ENCODE data around the gene ABCC6.

The ABCC6 gene

DNA sequence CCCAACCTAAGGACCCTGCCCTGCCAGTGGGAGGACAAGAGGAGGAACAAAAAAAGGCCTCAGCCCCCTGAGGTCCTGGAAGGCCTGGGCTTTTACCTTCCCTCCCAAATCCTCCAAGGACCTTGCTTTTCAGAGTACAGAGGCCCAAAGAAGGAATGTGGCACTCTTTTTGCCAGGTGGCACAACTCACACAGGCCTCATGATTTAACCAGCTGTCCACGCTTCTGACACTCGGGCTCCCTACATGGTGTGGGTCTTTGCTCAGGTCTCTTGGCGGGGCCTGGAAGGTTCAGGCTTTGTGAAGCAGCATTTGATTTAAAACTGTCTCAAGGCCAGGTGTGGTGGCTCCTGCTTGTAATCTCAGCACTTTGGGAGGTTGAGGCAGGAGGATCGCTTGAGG, 120.6 kb downstream of the ABCC6 start:
- no peaks in the 10 kb centered on the region for H3K27me3 Mint-ChIP-seq

DNA sequence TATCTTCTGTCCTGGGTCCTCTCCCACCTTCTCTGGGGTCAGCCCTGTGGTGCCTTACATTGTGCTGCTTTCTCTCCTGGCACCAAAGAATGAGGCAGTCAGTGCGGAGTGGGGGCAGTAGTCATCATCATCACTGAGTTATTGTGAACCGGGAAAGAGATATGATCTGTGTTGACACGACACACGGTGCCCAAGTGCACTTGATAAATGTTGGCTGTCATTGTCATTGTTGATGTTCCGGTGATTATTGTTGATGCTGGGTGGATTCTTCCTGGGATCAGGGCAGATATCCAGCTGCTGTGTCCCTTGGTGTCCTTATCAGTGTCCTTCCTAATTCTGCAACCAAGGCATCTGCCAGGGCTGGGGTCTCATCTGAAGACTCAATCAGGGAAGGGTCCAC, 121.7 kb downstream of the ABCC6 start:
- no peaks in the 10 kb centered on the region for H3K27me3 Mint-ChIP-seq
- H3K27ac Mint-ChIP-seq = peak overlapping the region; percentile 46
- H3K9me3 Mint-ChIP-seq = no peaks in the 10 kb centered on the region
- DNase-seq = no peak
- no peak overlapping the region for H3K4me3 Mint-ChIP-seq
- H3K36me3 Mint-ChIP-seq (ENCODE audit: low read depth) = peaks cover 49% of the 10 kb centered on the region
- H3K4me1 Mint-ChIP-seq = peaks cover 4% of the 10 kb centered on the region
- ATAC-seq = no peak

More for the DNA sequence above, 120.6 kb downstream of the ABCC6 start:
- Mint-ChIP-seq H3K4me3 (no peak overlapping the region), H3K9me3 (no peaks in the 10 kb centered on the region), H3K36me3 (ENCODE audit: low read depth) (peaks cover 50% of the 10 kb centered on the region), H3K4me1 (peaks cover 4% of the 10 kb centered on the region), H3K27ac (peak overlapping the region; percentile 68)
- ATAC-seq (no peak), DNase-seq (no peak)

DNA sequence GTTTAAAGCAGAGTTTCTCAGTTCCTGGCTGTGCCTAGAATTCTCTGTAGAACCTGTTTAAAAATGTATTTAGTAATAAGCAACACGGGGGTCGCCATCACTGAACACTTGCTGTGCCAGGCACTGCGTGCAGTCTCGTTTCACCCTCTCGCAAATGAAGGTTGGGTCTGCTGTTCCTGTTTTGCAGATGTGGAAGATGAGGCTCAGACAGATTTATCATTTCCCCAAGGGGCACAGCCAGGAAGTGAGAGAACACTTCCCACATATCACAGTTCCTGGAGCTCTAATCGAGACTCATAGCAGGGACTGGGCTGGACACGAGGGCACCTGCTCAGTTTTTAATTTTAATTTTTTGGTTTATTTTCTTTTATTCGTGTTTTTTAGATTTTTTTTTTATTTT, 122.7 kb downstream of the ABCC6 start:
- DNase-seq = no peak
- ATAC-seq = no peak
- Mint-ChIP-seq H3K4me1 (peaks cover 4% of the 10 kb centered on the region), H3K9me3 (no peaks in the 10 kb centered on the region), H3K4me3 (no peak overlapping the region), H3K27ac (no peak overlapping the region), H3K36me3 (ENCODE audit: low read depth) (peaks cover 44% of the 10 kb centered on the region), H3K27me3 (no peaks in the 10 kb centered on the region)

DNA sequence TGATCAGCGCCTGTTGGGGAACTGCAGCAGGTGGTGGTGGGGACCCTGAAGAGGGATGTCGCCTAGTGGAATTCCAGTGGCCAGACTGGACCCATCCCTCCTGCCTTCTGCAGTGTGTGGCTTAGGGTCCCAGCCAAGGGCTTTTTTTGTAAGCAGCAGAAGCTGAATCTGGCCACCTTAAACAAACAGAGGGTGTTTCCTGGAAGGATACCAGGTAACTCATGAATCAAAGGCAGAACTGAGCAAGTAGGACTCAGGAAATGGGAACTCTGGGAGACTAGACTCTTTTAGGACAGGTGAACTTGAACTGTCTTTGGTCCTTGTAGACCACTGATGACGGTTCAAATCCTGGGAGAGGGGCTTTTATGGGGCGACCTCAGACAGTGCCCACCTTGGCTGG, 124.0 kb downstream of the ABCC6 start:
- no peak for ATAC-seq

More for the DNA sequence above, 124.0 kb downstream of the ABCC6 start:
- no peaks in the 10 kb centered on the region for H3K27me3 Mint-ChIP-seq
- no peaks in the 10 kb centered on the region for H3K9me3 Mint-ChIP-seq
- H3K4me3 Mint-ChIP-seq = no peak overlapping the region
- no peak overlapping the region for H3K27ac Mint-ChIP-seq
- peaks cover 4% of the 10 kb centered on the region for H3K4me1 Mint-ChIP-seq
- no peak for DNase-seq
- peaks cover 38% of the 10 kb centered on the region for H3K36me3 Mint-ChIP-seq (ENCODE audit: low read depth)

Measured in activated naive CD8-positive, alpha-beta T cell treated with anti-CD3 and anti-CD28 coated beads, Interleukin-2, amount 50 U/mL, for 24 hours (primary cell).